Measurements from ENCODE around the gene KCNN4. TPM values are rescaled to one million over a fixed set of nuclear protein-coding genes. Genes with fewer than 3 reads are reported as not detected.
"Not testable (repeated sequence)": the region's sequence is repeated elsewhere in the genome, so short reads cannot be mapped to it uniquely, and the experiment has no call there.

Gene KCNN4
- total and polyA plus RNA-seq, 10 of the 15 experiments (the other 5 are each of a cell fraction or from before 2014, with no cell fraction given): 1.4 to 112 (median 77.9) TPM

GRCh38 chr19:43806401-43806800 lies 25.6 kb upstream of the KCNN4 start:
- intact Hi-C loops (cut with micrococcal nuclease; ENCODE audit: unreplicated experiment); H3K4me3 ChIP-seq; ATAC-seq; H3K27me3 ChIP-seq (replicated peaks in 1 of 2; ENCODE audit: control insufficient read depth in 2 of 2, insufficient read depth in 2 of 2, low read length in 1 of 2); H3K79me2 ChIP-seq (ENCODE audit: control insufficient read depth, insufficient read depth, low read length); H3K4me2 ChIP-seq (ENCODE audit: control insufficient read depth, insufficient read depth); H4K20me1 ChIP-seq (ENCODE audit: control insufficient read depth, insufficient read depth); BruUV-seq (replicated peaks); H3K9ac ChIP-seq (ENCODE audit: control insufficient read depth, insufficient read depth, low read length); H3K4me1 ChIP-seq (ENCODE audit: control insufficient read depth, insufficient read depth, low read length); DNase-seq (ENCODE audit: low read depth, low spot score); POLR2A ChIA-PET; H3K27ac ChIP-seq (ENCODE audit: control insufficient read depth, insufficient read depth); H3K36me3 ChIP-seq (ENCODE audit: control insufficient read depth in 2 of 2, insufficient read depth in 2 of 2, low read length in 1 of 2); FAIRE-seq; H2AFZ ChIP-seq (ENCODE audit: control insufficient read depth, low read depth, low read length); H3K9me3 ChIP-seq (replicated peaks; ENCODE audit: control insufficient read depth, insufficient read depth, low read length): not testable (repeated sequence)
- RAD21 ChIA-PET (ENCODE audit: unreplicated experiment): interaction anchor here (2.1 kb wide), 1 partner anchor 138 kb away, joined by 8 read pairs; no protein-coding TSS in a partner anchor
- WGBS (ENCODE audit: insufficient coverage, insufficient replicate concordance, low lambda C conversion rate, missing lambda C conversion rate): 71% methylated on average over 7 of the region's 7 CpGs
- in situ Hi-C loops (cut with MboI): loop anchor here (10.0 kb wide), 1 partner anchor 362 kb away; no protein-coding TSS in a partner anchor
- SMC1A ChIA-PET (ENCODE audit: uncharacterized antibody, unreplicated experiment): interaction anchor here (1.2 kb wide), 1 partner anchor 251 kb away, joined by 3 read pairs; no protein-coding TSS in a partner anchor
- CTCF ChIA-PET: interaction anchor here (0.6 to 1.1 kb wide), 2 partner anchors 60 to 77 kb away, joined by 3 to 5 read pairs; no protein-coding TSS in a partner anchor

DNA sequence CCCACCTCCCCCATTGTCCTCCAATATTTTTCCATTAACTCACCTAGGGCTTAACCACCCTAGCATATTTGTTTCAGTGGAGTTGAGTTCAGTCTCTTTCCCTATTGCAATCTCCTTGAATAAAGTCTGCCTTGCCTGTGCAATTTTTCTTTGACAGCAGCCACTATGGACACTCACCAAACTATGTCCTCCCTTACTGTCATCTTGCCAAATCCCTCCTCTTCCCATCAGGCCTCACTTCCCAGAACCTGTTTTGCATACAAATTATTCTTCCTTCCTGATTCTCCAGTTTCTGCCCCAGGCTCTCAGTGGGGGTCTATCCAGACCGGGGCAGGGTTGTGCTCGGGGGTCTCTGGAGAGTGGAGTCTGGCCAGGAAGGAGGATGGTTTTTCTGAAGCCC lies 23.7 kb upstream of the KCNN4 start:
- WGBS (ENCODE audit: insufficient coverage, insufficient replicate concordance, low lambda C conversion rate, missing lambda C conversion rate): 19% methylated on average over 2 of the region's 2 CpGs
- intact Hi-C loops (cut with micrococcal nuclease; ENCODE audit: unreplicated experiment) (no loop called here), in situ Hi-C loops (cut with MboI) (loop anchor here (10.0 kb wide), 1 partner anchor 360 kb away; no protein-coding TSS in a partner anchor)
- no peaks in the 10 kb centered on the region for H3K36me3 ChIP-seq (ENCODE audit: control insufficient read depth in 2 of 2, insufficient read depth in 2 of 2, low read length in 1 of 2)
- ATAC-seq (no peak), DNase-seq (ENCODE audit: low read depth, low spot score) (no peak), FAIRE-seq (no peak)
- H3K27ac ChIP-seq (ENCODE audit: control insufficient read depth, insufficient read depth): no peak overlapping the region
- no TSS peak for BruUV-seq (replicated peaks)
- no peak overlapping the region for H3K4me2 ChIP-seq (ENCODE audit: control insufficient read depth, insufficient read depth)
- POLR2A ChIA-PET: no interaction called here
- CTCF ChIA-PET: no interaction called here
- no peak overlapping the region for H3K4me3 ChIP-seq
- H2AFZ ChIP-seq (ENCODE audit: control insufficient read depth, low read depth, low read length): no peak overlapping the region
- no peaks in the 10 kb centered on the region for H3K79me2 ChIP-seq (ENCODE audit: control insufficient read depth, insufficient read depth, low read length)
- SMC1A ChIA-PET (ENCODE audit: uncharacterized antibody, unreplicated experiment): no interaction called here
- H3K4me1 ChIP-seq (ENCODE audit: control insufficient read depth, insufficient read depth, low read length): no peaks in the 10 kb centered on the region
- H3K27me3 ChIP-seq (replicated peaks in 1 of 2; ENCODE audit: control insufficient read depth in 2 of 2, insufficient read depth in 2 of 2, low read length in 1 of 2): no peaks in the 10 kb centered on the region
- H3K9me3 ChIP-seq (replicated peaks; ENCODE audit: control insufficient read depth, insufficient read depth, low read length): no peaks in the 10 kb centered on the region
- no peaks in the 10 kb centered on the region for H4K20me1 ChIP-seq (ENCODE audit: control insufficient read depth, insufficient read depth)
- RAD21 ChIA-PET (ENCODE audit: unreplicated experiment): no interaction called here
- H3K9ac ChIP-seq (ENCODE audit: control insufficient read depth, insufficient read depth, low read length): no peak overlapping the region
- TF ChIP-seq EP300 (IDR thresholded peaks at IDR 0.05; ENCODE audit: borderline replicate concordance in 1 of 2, control insufficient read depth in 1 of 2, low read depth in 2 of 2, low read length in 2 of 2): no peak
- no peak for TF ChIP-seq CREM (IDR thresholded peaks at IDR 0.05; ENCODE audit: low read depth)
- TF ChIP-seq SREBF1 (IDR thresholded peaks at IDR 0.05; ENCODE audit: low read length): no peak
- no peak for TF ChIP-seq POLR2AphosphoS5 (IDR thresholded peaks at IDR 0.05; ENCODE audit: low read length)
- TF ChIP-seq BACH1 (IDR thresholded peaks at IDR 0.05; ENCODE audit: borderline replicate concordance): no peak
- TF ChIP-seq, protein P1, sequence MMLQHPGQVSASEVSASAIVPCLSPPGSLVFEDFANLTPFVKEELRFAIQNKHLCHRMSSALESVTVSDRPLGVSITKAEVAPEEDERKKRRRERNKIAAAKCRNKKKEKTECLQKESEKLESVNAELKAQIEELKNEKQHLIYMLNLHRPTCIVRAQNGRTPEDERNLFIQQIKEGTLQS (IDR thresholded peaks at IDR 0.05; ENCODE audit: borderline replicate concordance, extremely low read depth, low read depth, low read length): no peak
- TF ChIP-seq, protein P2, sequence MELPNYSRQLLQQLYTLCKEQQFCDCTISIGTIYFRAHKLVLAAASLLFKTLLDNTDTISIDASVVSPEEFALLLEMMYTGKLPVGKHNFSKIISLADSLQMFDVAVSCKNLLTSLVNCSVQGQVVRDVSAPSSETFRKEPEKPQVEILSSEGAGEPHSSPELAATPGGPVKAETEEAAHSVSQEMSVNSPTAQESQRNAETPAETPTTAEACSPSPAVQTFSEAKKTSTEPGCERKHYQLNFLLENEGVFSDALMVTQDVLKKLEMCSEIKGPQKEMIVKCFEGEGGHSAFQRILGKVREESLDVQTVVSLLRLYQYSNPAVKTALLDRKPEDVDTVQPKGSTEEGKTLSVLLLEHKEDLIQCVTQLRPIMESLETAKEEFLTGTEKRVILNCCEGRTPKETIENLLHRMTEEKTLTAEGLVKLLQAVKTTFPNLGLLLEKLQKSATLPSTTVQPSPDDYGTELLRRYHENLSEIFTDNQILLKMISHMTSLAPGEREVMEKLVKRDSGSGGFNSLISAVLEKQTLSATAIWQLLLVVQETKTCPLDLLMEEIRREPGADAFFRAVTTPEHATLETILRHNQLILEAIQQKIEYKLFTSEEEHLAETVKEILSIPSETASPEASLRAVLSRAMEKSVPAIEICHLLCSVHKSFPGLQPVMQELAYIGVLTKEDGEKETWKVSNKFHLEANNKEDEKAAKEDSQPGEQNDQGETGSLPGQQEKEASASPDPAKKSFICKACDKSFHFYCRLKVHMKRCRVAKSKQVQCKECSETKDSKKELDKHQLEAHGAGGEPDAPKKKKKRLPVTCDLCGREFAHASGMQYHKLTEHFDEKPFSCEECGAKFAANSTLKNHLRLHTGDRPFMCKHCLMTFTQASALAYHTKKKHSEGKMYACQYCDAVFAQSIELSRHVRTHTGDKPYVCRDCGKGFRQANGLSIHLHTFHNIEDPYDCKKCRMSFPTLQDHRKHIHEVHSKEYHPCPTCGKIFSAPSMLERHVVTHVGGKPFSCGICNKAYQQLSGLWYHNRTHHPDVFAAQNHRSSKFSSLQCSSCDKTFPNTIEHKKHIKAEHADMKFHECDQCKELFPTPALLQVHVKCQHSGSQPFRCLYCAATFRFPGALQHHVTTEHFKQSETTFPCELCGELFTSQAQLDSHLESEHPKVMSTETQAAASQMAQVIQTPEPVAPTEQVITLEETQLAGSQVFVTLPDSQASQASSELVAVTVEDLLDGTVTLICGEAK (IDR thresholded peaks at IDR 0.05; ENCODE audit: borderline replicate concordance): no peak
- no peak for TF ChIP-seq ZNF217 (IDR thresholded peaks at IDR 0.05)
- TF ChIP-seq, protein P3, sequence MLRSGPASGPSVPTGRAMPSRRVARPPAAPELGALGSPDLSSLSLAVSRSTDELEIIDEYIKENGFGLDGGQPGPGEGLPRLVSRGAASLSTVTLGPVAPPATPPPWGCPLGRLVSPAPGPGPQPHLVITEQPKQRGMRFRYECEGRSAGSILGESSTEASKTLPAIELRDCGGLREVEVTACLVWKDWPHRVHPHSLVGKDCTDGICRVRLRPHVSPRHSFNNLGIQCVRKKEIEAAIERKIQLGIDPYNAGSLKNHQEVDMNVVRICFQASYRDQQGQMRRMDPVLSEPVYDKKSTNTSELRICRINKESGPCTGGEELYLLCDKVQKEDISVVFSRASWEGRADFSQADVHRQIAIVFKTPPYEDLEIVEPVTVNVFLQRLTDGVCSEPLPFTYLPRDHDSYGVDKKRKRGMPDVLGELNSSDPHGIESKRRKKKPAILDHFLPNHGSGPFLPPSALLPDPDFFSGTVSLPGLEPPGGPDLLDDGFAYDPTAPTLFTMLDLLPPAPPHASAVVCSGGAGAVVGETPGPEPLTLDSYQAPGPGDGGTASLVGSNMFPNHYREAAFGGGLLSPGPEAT (IDR thresholded peaks at IDR 0.05; ENCODE audit: low read depth): no peak
- no peak for TF ChIP-seq RAD51 (IDR thresholded peaks at IDR 0.05)
- TF ChIP-seq NBN (IDR thresholded peaks at IDR 0.05): no peak
- no peak for TF ChIP-seq CREB1 (IDR thresholded peaks at IDR 0.05; ENCODE audit: low read depth)
